HG03520 (cell line): Measurements from ENCODE around the gene NSDHL.
"Not testable (repeated sequence)": the region's sequence is repeated elsewhere in the genome, so short reads cannot be mapped to it uniquely, and the experiment has no call there.

Experiments
- ATAC-seq: cut with Tn5 transposase; IDR thresholded peaks from one replicate; pipeline ENCODE4 v1.9.1; 2021; ENCODE audit warnings: mild to moderate bottlenecking, moderate library complexity; ENCODE audit not compliant: unreplicated experiment

Gene NSDHL

GRCh38 chrX:152830312-152831305 is at the start of gene NSDHL, which contains the start of gene CETN2:
Gene NSDHL, plus strand, starts transcription at chrX:152831063. Its CDS starts 15,262 bp downstream, at chrX:152846325.
Gene CETN2, minus strand, starts transcription at chrX:152830757. Its CDS starts 47 bp downstream, at chrX:152830710.
- ATAC-seq, result peak; percentile 97

GRCh38 chrX:152787062-152787461 is 43.8 kb upstream of the NSDHL start:
- ATAC-seq, result peak; percentile 88

- no peak for ATAC-seq
Observed at GRCh38 chrX:152798945-152799344, 31.9 kb upstream of the NSDHL start.

GRCh38 chrX:152806035-152806434 is 24.8 kb upstream of the NSDHL start:
- no peak for ATAC-seq

- no peak for ATAC-seq
Observed at GRCh38 chrX:152810403-152810802, 20.5 kb upstream of the NSDHL start.

- ATAC-seq, result no peak
Observed at GRCh38 chrX:152813206-152813605, 17.7 kb upstream of the NSDHL start.

- no peak for ATAC-seq
Observed at GRCh38 chrX:152814048-152814447, 16.8 kb upstream of the NSDHL start.

- no peak for ATAC-seq
Observed at GRCh38 chrX:152817078-152817764, 13.6 kb upstream of the NSDHL start.

- no peak for ATAC-seq
Observed at GRCh38 chrX:152818356-152818755, 12.5 kb upstream of the NSDHL start.

GRCh38 chrX:152819266-152819665 is 11.6 kb upstream of the NSDHL start:
- no peak for ATAC-seq

GRCh38 chrX:152819732-152820131 is 11.1 kb upstream of the NSDHL start:
- ATAC-seq, result no peak

GRCh38 chrX:152821145-152821765 is 9.6 kb upstream of the NSDHL start:
- ATAC-seq, result no peak

GRCh38 chrX:152822383-152823086 is 8.3 kb upstream of the NSDHL start:
- ATAC-seq, result no peak

GRCh38 chrX:152823657-152824056 is 7.2 kb upstream of the NSDHL start:
- no peak for ATAC-seq

- no peak for ATAC-seq
Observed at GRCh38 chrX:152824841-152825374, 6.0 kb upstream of the NSDHL start.

- no peak for ATAC-seq
Observed at GRCh38 chrX:152831391-152831790, 528 bp downstream of the NSDHL start.

GRCh38 chrX:152832520-152832919 is 1.7 kb downstream of the NSDHL start:
- ATAC-seq, result no peak

- no peak for ATAC-seq
Observed at GRCh38 chrX:152833378-152833777, 2.5 kb downstream of the NSDHL start.

- ATAC-seq, result not testable (repeated sequence)
Observed at GRCh38 chrX:152835470-152835869, 4.6 kb downstream of the NSDHL start.

GRCh38 chrX:152842772-152843338 is 12.0 kb downstream of the NSDHL start:
- ATAC-seq, result no peak
